GM10266 (cell line): Measurements from ENCODE around the gene CLEC4C.
"Not testable (repeated sequence)": the region's sequence is repeated elsewhere in the genome, so short reads cannot be mapped to it uniquely, and the experiment has no call there.

Source experiments
- DNase-seq: peaks from one replicate; pipeline ENCODE4 v3.0.0; 2012; ENCODE audit errors: extremely low spot score
- CTCF ChIP-seq: IDR thresholded peaks from 2 replicates; pipeline ENCODE4 v1.5.1; 2012; ENCODE audit warnings: mild to moderate bottlenecking, low read depth; ENCODE audit not compliant: control insufficient read depth, insufficient read depth; ENCODE audit errors: missing control alignments

Gene CLEC4C

GRCh38 chr12:7781274-7781673 is 34.1 kb upstream of the CLEC4C start:
- no peak for TF ChIP-seq CTCF

GRCh38 chr12:7769999-7770398 is 22.8 kb upstream of the CLEC4C start:
- DNase-seq: no peak
- no peak for TF ChIP-seq CTCF

More at GRCh38 chr12:7781274-7781673, 34.1 kb upstream of the CLEC4C start:
- DNase-seq: no peak

GRCh38 chr12:7758766-7759140 is 11.6 kb upstream of the CLEC4C start:
- TF ChIP-seq CTCF: no peak
- no peak for DNase-seq

- DNase-seq: no peak
- no peak for TF ChIP-seq CTCF
Observed at GRCh38 chr12:7756993-7757392, 9.8 kb upstream of the CLEC4C start.

- not testable (repeated sequence) for DNase-seq
Observed at GRCh38 chr12:7755668-7756067, 8.5 kb upstream of the CLEC4C start.

GRCh38 chr12:7751941-7752922 is 5.1 kb upstream of the CLEC4C start:
- DNase-seq: not testable (repeated sequence)

- DNase-seq: no peak
- TF ChIP-seq CTCF: no peak
Observed at GRCh38 chr12:7751394-7751793, 4.2 kb upstream of the CLEC4C start.

GRCh38 chr12:7750350-7750749 is 3.2 kb upstream of the CLEC4C start:
- DNase-seq: no peak
- TF ChIP-seq CTCF: no peak
